Chondrocyte (in vitro differentiated cells): Measurements from ENCODE around the gene TMEM191C. TPM values are rescaled to one million over a fixed set of nuclear protein-coding genes. Genes with fewer than 3 reads are reported as not detected.
"Not testable (repeated sequence)": the region's sequence is repeated elsewhere in the genome, so short reads cannot be mapped to it uniquely, and the experiment has no call there.

Experiments used
- DNase-seq: peaks from one replicate; pipeline ENCODE4 v3.0.0; 2021; ENCODE audit warnings: mixed read lengths, low spot score
- H3K27ac Mint-ChIP-seq: one replicate; pipeline ENCODE4 v1.8.0; 2021; ENCODE audit warnings: mild to moderate bottlenecking, moderate library complexity, mixed read lengths; ENCODE audit not compliant: unreplicated experiment
- H3K27me3 Mint-ChIP-seq: 2 replicates; pipeline ENCODE4 v1.8.0; 2021; ENCODE audit warnings: low read depth, mixed read lengths
- H3K36me3 Mint-ChIP-seq: 2 replicates; pipeline ENCODE4 v1.8.0; 2021; ENCODE audit warnings: low read depth, mixed read lengths
- H3K4me1 Mint-ChIP-seq: 2 replicates; pipeline ENCODE4 v1.8.0; 2021; ENCODE audit warnings: low read depth, mild to moderate bottlenecking, mixed read lengths
- H3K4me3 Mint-ChIP-seq: one replicate; pipeline ENCODE4 v1.8.0; 2021; ENCODE audit warnings: mild to moderate bottlenecking, moderate library complexity, mixed read lengths; ENCODE audit not compliant: unreplicated experiment
- H3K9me3 Mint-ChIP-seq: 2 replicates; pipeline ENCODE4 v1.8.0; 2021; ENCODE audit warnings: low read depth, mixed read lengths
- long read RNA-seq: library from polyadenylated mRNA; stranded (forward); transcript quantifications from one replicate; pipeline ENCODE4 v2.0.0, GENCODE V29; 2021
- total RNA-seq: library from RNA; stranded (reverse); gene quantifications from 3 replicates; pipeline ENCODE4 v1.2.1, GENCODE V29; 2021

The TMEM191C gene
- 0.49 to 1.7 TPM (median 1.5 TPM) in 3 replicates for total RNA-seq
- long read RNA-seq, partial matches to known transcripts: 1 of 3 reads
- long read RNA-seq, other reads (novel, unspliced or antisense): 1 of 3 reads

GRCh38 chr22:21467337-21468193, at the start of gene TMEM191C:
Gene TMEM191C (plus strand): TSS chr22:21467387. CDS start chr22:21467460, 73 bp downstream.
- Mint-ChIP-seq H3K27ac (peak within 1 kb of the TSS; percentile 81), H3K4me3 (peak within 1 kb of the TSS; percentile 80)
- not testable (repeated sequence) for H3K4me1 Mint-ChIP-seq, H3K36me3 Mint-ChIP-seq, H3K27me3 Mint-ChIP-seq, DNase-seq, H3K9me3 Mint-ChIP-seq

DNA sequence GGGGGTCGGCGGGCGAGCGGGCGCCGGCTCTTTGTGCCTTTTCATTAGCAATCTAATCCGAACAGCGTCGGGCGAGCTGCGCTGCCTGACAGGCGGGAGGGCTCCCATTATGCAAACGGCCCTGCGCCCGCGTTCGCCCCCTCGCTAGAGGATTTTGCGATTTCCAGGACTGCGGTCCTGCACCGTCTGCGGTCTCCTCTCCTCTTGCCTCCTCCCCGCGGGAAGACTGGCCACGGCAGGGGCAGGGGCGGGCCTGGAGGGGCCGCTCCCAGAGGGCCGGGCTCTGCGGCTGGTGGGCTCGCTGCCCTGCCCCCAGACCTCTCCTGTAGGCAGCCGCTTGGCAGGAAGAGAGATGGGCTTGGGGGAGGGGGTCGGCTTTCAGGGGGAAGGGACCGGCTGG, 49.3 kb upstream of the TMEM191C start:
- not testable (repeated sequence) for H3K27me3 Mint-ChIP-seq, DNase-seq, H3K36me3 Mint-ChIP-seq, H3K4me1 Mint-ChIP-seq, H3K9me3 Mint-ChIP-seq
- Mint-ChIP-seq H3K4me3 (peak overlapping the region; percentile 58), H3K27ac (peak overlapping the region; percentile 45)

GRCh38 chr22:21418974-21419638, 48.1 kb upstream of the TMEM191C start:
- H3K9me3 Mint-ChIP-seq, DNase-seq, H3K4me1 Mint-ChIP-seq, H3K4me3 Mint-ChIP-seq, H3K36me3 Mint-ChIP-seq, H3K27ac Mint-ChIP-seq, H3K27me3 Mint-ChIP-seq: not testable (repeated sequence)

DNA sequence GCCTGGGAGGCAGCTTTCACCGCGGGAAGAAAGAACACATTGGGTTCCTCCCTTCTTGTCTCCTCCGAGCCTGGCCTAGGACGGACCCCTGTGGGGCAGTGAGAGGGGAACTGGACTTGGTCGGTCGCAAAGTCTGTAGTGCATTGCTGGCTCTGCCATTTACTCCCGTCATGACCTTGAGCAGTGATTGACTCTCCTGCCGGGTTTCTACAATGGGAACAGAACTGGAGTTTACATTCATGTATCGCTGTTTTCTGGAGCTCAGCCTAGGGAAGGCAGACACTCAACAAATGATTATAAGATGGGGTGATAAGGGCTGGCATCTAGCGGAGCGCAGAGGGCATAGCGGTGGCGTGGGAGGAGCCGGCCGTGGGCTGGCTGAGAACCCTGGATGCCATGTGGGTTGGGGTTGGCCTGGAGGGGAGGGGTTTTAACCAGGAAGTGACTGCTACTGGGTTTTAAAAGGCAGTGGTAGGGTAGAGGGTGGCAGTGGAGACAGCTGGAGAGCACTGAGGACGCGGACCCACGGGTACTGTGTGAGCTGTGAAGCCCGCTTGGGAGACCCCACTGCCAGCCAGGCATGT, 46.9 kb upstream of the TMEM191C start:
- not testable (repeated sequence) for DNase-seq, H3K9me3 Mint-ChIP-seq, H3K27ac Mint-ChIP-seq, H3K4me3 Mint-ChIP-seq, H3K4me1 Mint-ChIP-seq, H3K36me3 Mint-ChIP-seq, H3K27me3 Mint-ChIP-seq

DNA sequence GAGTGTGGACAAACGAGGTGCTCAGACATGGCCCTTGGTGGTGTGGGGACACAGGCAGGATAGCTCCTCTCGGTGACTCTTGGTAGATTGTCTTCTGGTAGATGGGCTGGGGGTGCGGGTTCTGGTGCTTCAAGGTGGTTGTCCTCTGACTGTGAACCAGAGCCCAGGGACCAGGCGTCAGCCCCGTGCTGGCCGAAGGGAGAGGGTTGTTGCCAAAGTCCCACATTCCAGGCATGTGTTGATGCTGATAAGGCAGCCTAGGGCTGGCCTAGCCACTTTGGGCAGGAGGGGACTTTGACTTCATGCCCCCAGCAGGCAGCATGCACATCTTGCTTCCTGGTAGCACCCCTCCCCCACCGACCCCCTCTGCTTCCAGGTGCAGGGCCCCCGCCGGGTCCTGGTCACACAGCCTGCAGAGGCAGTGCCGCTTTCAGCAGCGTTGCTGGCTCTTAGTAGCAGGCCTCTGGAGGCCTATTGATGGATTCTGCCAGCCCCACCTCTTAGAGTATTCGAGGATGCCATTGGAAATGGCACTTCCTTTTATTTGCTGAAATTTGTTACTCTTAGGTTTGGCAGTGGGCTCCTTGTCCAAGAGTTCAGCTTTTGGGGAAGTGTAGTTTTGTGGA, 43.0 kb upstream of the TMEM191C start:
- not testable (repeated sequence) for H3K4me3 Mint-ChIP-seq, H3K4me1 Mint-ChIP-seq, H3K36me3 Mint-ChIP-seq, H3K9me3 Mint-ChIP-seq, DNase-seq, H3K27ac Mint-ChIP-seq, H3K27me3 Mint-ChIP-seq

GRCh38 chr22:21434378-21435233, 32.6 kb upstream of the TMEM191C start:
- not testable (repeated sequence) for H3K27me3 Mint-ChIP-seq, H3K4me1 Mint-ChIP-seq, H3K4me3 Mint-ChIP-seq, H3K36me3 Mint-ChIP-seq, H3K27ac Mint-ChIP-seq, H3K9me3 Mint-ChIP-seq, DNase-seq

GRCh38 chr22:21435998-21436810, 31.0 kb upstream of the TMEM191C start:
- not testable (repeated sequence) for H3K4me1 Mint-ChIP-seq, H3K9me3 Mint-ChIP-seq, H3K4me3 Mint-ChIP-seq, H3K36me3 Mint-ChIP-seq, H3K27ac Mint-ChIP-seq, H3K27me3 Mint-ChIP-seq
- DNase-seq: peak; percentile 17

DNA sequence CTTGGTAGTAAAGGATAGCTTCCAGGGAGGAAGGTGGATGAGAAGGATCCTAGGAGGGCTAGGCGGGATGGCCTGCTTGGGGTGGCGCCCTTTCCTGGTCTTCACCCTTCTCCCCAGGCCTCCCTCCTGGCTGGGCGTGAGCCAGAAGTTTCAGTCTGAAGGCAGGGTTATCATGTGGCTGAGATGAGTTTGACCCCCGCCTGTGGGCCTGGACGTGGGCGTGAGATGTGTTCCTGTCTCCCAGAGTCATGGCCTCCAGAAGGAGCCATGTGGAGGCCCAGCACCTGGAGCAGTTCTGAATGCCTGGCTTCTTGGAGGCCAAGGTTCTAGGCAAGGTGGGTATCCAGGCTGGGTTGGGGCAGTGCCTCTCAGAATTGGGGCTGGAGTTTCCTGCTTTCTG, 29.2 kb upstream of the TMEM191C start:
- not testable (repeated sequence) for H3K9me3 Mint-ChIP-seq, H3K27me3 Mint-ChIP-seq, H3K4me1 Mint-ChIP-seq, H3K27ac Mint-ChIP-seq, H3K36me3 Mint-ChIP-seq, H3K4me3 Mint-ChIP-seq
- peak; percentile 14 for DNase-seq

DNA sequence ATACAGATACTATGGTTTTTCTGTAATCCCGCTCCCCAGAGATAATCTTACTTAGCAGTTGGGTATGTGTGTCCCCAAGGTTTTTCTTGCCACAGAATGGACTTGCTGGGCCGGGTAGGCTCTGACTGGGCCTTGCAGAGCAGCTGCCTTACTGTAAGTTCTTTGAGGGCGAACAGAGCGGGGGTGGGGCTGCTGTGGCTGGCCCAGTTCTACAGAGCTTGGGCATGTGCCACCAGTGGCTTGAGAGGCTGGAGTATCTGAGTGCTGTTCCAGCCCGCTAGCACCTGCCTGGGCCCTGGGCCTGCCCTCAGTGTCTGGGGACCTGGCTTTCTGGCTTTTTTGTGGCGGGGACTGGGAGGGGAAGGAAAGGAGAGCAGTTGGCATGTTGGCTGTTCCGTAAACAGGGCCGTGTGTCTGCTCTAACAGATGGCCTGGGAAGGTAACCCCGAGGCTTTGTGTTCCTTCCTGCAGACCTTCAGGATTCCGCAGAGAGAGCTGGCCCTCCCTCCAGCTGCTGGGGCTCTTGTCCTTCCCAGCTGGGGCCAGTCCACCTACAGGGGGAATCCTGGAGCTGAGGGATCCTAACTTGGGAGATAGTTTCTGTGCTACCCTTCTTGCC, 27.1 kb upstream of the TMEM191C start:
- not testable (repeated sequence) for H3K4me1 Mint-ChIP-seq, H3K9me3 Mint-ChIP-seq, H3K4me3 Mint-ChIP-seq, DNase-seq, H3K27ac Mint-ChIP-seq, H3K36me3 Mint-ChIP-seq, H3K27me3 Mint-ChIP-seq

GRCh38 chr22:21440676-21441075, 26.5 kb upstream of the TMEM191C start:
- H3K9me3 Mint-ChIP-seq, DNase-seq, H3K4me3 Mint-ChIP-seq, H3K36me3 Mint-ChIP-seq, H3K4me1 Mint-ChIP-seq, H3K27me3 Mint-ChIP-seq, H3K27ac Mint-ChIP-seq: not testable (repeated sequence)

DNA sequence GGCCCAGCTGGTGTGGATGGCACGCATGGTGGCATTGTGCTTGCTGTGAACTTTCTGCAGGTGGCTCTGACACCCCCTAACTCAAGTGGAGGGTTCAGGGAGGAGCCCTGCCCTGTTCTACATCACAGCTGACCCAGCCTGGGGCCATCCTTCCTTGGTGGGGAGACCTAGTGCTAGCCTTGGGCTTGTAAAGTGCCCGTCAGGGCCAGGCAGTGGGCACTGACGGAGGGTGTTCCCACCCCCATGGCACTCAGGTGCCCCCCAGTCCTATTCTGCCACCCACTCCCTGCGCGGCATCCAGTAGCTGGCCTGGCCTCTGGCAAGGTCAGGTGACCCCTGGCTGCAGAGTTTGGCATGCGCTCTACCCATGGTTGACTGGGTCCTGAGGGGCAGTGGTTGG, 26.0 kb upstream of the TMEM191C start:
- not testable (repeated sequence) for H3K4me1 Mint-ChIP-seq, H3K9me3 Mint-ChIP-seq, H3K27me3 Mint-ChIP-seq, H3K4me3 Mint-ChIP-seq, H3K27ac Mint-ChIP-seq, H3K36me3 Mint-ChIP-seq
- peak; percentile 37 for DNase-seq
